Right lobe of liver (tissue), 4 donors: ENCODE data around the gene CHRD.

Experiments used
- POLR2A ChIP-seq: fragments of 450-650 bp; IDR thresholded peaks from one replicate; pipeline ENCODE4 v1.6.1; 2017; ENCODE audit warnings: antibody characterized with exemption, mild to moderate bottlenecking
- TF ChIP-seq, protein P1 (sequence below), 4 donors: fragments of 200-600 bp in 3 of 4; fragments of 450-650 bp in 1 of 4; IDR thresholded peaks; one replicate each; pipeline versions ENCODE4 v1.5.1 to v1.8.0; 2016 to 2022; ENCODE audit warnings: antibody characterized with exemption in 4 of 4, mild to moderate bottlenecking in 2 of 4
- donor health status: DM: no; HTN: no; CAD: no.
- donor health status: DM: no; HTN: no; CAD: no.
- donor health status: DM: no; HTN: yes; CAD: no.

DNA sequence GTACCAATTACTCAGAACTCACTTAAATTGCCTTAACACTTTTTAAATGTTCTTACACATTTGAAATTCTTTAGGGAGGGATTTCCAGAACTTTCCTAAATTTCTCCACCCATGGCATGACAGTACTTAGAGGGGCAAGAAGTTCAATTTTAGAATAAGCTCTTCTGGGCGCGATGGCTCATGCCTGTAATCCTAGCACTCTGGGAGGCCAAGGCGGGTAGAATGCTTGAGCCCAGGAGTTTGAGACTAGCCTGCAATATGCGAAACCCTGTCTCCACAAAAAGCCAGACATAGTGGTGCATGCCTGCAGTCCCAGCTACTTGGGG is 31.8 kb upstream of the CHRD start:
- TF ChIP-seq, protein P1, sequence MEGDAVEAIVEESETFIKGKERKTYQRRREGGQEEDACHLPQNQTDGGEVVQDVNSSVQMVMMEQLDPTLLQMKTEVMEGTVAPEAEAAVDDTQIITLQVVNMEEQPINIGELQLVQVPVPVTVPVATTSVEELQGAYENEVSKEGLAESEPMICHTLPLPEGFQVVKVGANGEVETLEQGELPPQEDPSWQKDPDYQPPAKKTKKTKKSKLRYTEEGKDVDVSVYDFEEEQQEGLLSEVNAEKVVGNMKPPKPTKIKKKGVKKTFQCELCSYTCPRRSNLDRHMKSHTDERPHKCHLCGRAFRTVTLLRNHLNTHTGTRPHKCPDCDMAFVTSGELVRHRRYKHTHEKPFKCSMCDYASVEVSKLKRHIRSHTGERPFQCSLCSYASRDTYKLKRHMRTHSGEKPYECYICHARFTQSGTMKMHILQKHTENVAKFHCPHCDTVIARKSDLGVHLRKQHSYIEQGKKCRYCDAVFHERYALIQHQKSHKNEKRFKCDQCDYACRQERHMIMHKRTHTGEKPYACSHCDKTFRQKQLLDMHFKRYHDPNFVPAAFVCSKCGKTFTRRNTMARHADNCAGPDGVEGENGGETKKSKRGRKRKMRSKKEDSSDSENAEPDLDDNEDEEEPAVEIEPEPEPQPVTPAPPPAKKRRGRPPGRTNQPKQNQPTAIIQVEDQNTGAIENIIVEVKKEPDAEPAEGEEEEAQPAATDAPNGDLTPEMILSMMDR (IDR thresholded peaks at IDR 0.05) = no peak
- no peak for TF ChIP-seq POLR2A
